Measurements from ENCODE around the gene KCNQ4.

GRCh38 chr1:40764981-40765380, 18.6 kb upstream of the KCNQ4 start:
- TF ChIP-seq CTCF (IDR thresholded peaks at IDR 0.05; ENCODE audit: low read depth, low read length) (no peak), EZH2phosphoT487 (IDR thresholded peaks at IDR 0.05; ENCODE audit: low read depth) (no peak)
